Measurements from ENCODE around the gene CATSPERB.
"Not testable (repeated sequence)": the region's sequence is repeated elsewhere in the genome, so short reads cannot be mapped to it uniquely, and the experiment has no call there.

The CATSPERB gene

GRCh38 chr14:91580876-91581577 lies 150.9 kb downstream of the CATSPERB start:
- no peak for DNase-seq (ENCODE audit: low read depth in 1 of 2, low spot score in 1 of 2)

GRCh38 chr14:91577632-91578233 lies 154.2 kb downstream of the CATSPERB start:
- in situ Hi-C loops (cut with HindIII; ENCODE audit: low pct_unique_long_range_greater_than_20kb, low sequenced_read_pairs): no loop called here
- no peak for DNase-seq (ENCODE audit: low read depth in 1 of 2, low spot score in 1 of 2)
- no peak for TF ChIP-seq JUND (IDR thresholded peaks at IDR 0.05; ENCODE audit: low read depth)

More at GRCh38 chr14:91580876-91581577, 150.9 kb downstream of the CATSPERB start:
- in situ Hi-C loops (cut with HindIII; ENCODE audit: low pct_unique_long_range_greater_than_20kb, low sequenced_read_pairs): no loop called here
- TF ChIP-seq JUND (IDR thresholded peaks at IDR 0.05; ENCODE audit: low read depth): no peak

GRCh38 chr14:91575469-91576208 lies 156.2 kb downstream of the CATSPERB start:
- in situ Hi-C loops (cut with HindIII; ENCODE audit: low pct_unique_long_range_greater_than_20kb, low sequenced_read_pairs): no loop called here

GRCh38 chr14:91573894-91574837 lies 157.7 kb downstream of the CATSPERB start:
- no peak for TF ChIP-seq JUND (IDR thresholded peaks at IDR 0.05; ENCODE audit: low read depth)
- peak; percentile 76 to 89 for DNase-seq (ENCODE audit: low read depth in 1 of 2, low spot score in 1 of 2)
- in situ Hi-C loops (cut with HindIII; ENCODE audit: low pct_unique_long_range_greater_than_20kb, low sequenced_read_pairs): no loop called here

More at GRCh38 chr14:91575469-91576208, 156.2 kb downstream of the CATSPERB start:
- TF ChIP-seq JUND (IDR thresholded peaks at IDR 0.05; ENCODE audit: low read depth): no peak
- DNase-seq (ENCODE audit: low read depth in 1 of 2, low spot score in 1 of 2): no peak

GRCh38 chr14:91573528-91573893 lies 158.4 kb downstream of the CATSPERB start:
- no peak for DNase-seq (ENCODE audit: low read depth in 1 of 2, low spot score in 1 of 2)
- in situ Hi-C loops (cut with HindIII; ENCODE audit: low pct_unique_long_range_greater_than_20kb, low sequenced_read_pairs): no loop called here
- TF ChIP-seq JUND (IDR thresholded peaks at IDR 0.05; ENCODE audit: low read depth): no peak

GRCh38 chr14:91570021-91570420 lies 161.9 kb downstream of the CATSPERB start:
- in situ Hi-C loops (cut with HindIII; ENCODE audit: low pct_unique_long_range_greater_than_20kb, low sequenced_read_pairs): no loop called here
- no peak for DNase-seq (ENCODE audit: low read depth in 1 of 2, low spot score in 1 of 2)
- no peak for TF ChIP-seq JUND (IDR thresholded peaks at IDR 0.05; ENCODE audit: low read depth)

- TF ChIP-seq JUND (IDR thresholded peaks at IDR 0.05; ENCODE audit: low read depth): no peak
- in situ Hi-C loops (cut with HindIII; ENCODE audit: low pct_unique_long_range_greater_than_20kb, low sequenced_read_pairs): no loop called here
- no peak for DNase-seq (ENCODE audit: low read depth in 1 of 2, low spot score in 1 of 2)
Observed at GRCh38 chr14:91569301-91569700, 162.6 kb downstream of the CATSPERB start.

- in situ Hi-C loops (cut with HindIII; ENCODE audit: low pct_unique_long_range_greater_than_20kb, low sequenced_read_pairs): no loop called here
- DNase-seq (ENCODE audit: low read depth in 1 of 2, low spot score in 1 of 2): peak in 1 of 2 experiments; percentile 43
- no peak for TF ChIP-seq JUND (IDR thresholded peaks at IDR 0.05; ENCODE audit: low read depth)
Observed at GRCh38 chr14:91568626-91569025, 163.3 kb downstream of the CATSPERB start.

GRCh38 chr14:91567827-91568226 lies 164.1 kb downstream of the CATSPERB start:
- in situ Hi-C loops (cut with HindIII; ENCODE audit: low pct_unique_long_range_greater_than_20kb, low sequenced_read_pairs); DNase-seq (ENCODE audit: low read depth in 1 of 2, low spot score in 1 of 2): not testable (repeated sequence)

GRCh38 chr14:91555531-91555930 lies 176.4 kb downstream of the CATSPERB start:
- in situ Hi-C loops (cut with HindIII; ENCODE audit: low pct_unique_long_range_greater_than_20kb, low sequenced_read_pairs): no loop called here
- DNase-seq (ENCODE audit: low read depth in 1 of 2, low spot score in 1 of 2): peak in 1 of 2 experiments; percentile 63
- no peak for TF ChIP-seq JUND (IDR thresholded peaks at IDR 0.05; ENCODE audit: low read depth)

- TF ChIP-seq JUND (IDR thresholded peaks at IDR 0.05; ENCODE audit: low read depth): no peak
- no peak for DNase-seq (ENCODE audit: low read depth in 1 of 2, low spot score in 1 of 2)
- in situ Hi-C loops (cut with HindIII; ENCODE audit: low pct_unique_long_range_greater_than_20kb, low sequenced_read_pairs): no loop called here
Observed at GRCh38 chr14:91554535-91555332, 177.2 kb downstream of the CATSPERB start.
